ENCODE data around the gene IRF6. TPM values are rescaled to one million over a fixed set of nuclear protein-coding genes. Genes with fewer than 3 reads are reported as not detected.

The IRF6 gene
- total and polyA plus RNA-seq, 8 donors, result 15.7 to 26.5 (median 19.3) TPM

GRCh38 chr1:209736490-209737117, 69.3 kb downstream of the IRF6 start:
- Histone ChIP-seq H3K4me3 (no peak overlapping the region), H3K36me3 (no peaks in the 10 kb centered on the region), H3K27ac (no peak overlapping the region), H3K27me3 (no peaks in the 10 kb centered on the region), H3K9me3 (no peaks in the 10 kb centered on the region), H3K4me1 (no peaks in the 10 kb centered on the region)
- intact Hi-C loops (cut with DNase I), result no loop called here
- no peak for TF ChIP-seq CTCF (IDR thresholded peaks at IDR 0.05)
- DNase-seq, result no peak
- ATAC-seq, result no peak

Other genes with a start within 250 kb of the IRF6 start
- 1 to 10 TPM in 1 of 2 donors, under 1 TPM in 1; 0.29 to 1.1 TPM for gene CAMK1G, start 222.4 kb downstream of the IRF6 start, total RNA-seq
- gene CAMK1G, start 222.4 kb downstream of the IRF6 start, polyA plus RNA-seq (ENCODE audit: insufficient read length in 6 of 6), result 1 to 10 TPM; 6.5 to 9.9 (median 9.0) TPM
- gene LAMB3, start 153.7 kb downstream of the IRF6 start, total RNA-seq, result 100 to 1,000 TPM in 1 of 2 donors, 10 to 100 TPM in 1; 64.1 to 126 TPM
- 100 to 1,000 TPM in 1 of 6 donors, 10 to 100 TPM in 5; 54.1 to 102 (median 66.9) TPM for gene LAMB3, start 153.7 kb downstream of the IRF6 start, polyA plus RNA-seq (ENCODE audit: insufficient read length in 6 of 6)
- gene G0S2, start 130.7 kb downstream of the IRF6 start, total RNA-seq, result 10 to 100 TPM; 10.6 to 89.1 TPM
- 10 to 100 TPM; 24.1 to 60.8 (median 36.7) TPM for gene G0S2, start 130.7 kb downstream of the IRF6 start, polyA plus RNA-seq (ENCODE audit: insufficient read length in 6 of 6)
- gene HSD11B1, start 101.3 kb downstream of the IRF6 start, total RNA-seq, result 10 to 100 TPM in 1 of 2 donors, 1 to 10 TPM in 1; 8.1 to 30.7 TPM
- 10 to 100 TPM in 1 of 6 donors, 1 to 10 TPM in 5; 5.1 to 10.3 (median 5.9) TPM for gene HSD11B1, start 101.3 kb downstream of the IRF6 start, polyA plus RNA-seq (ENCODE audit: insufficient read length in 6 of 6)
- gene TRAF3IP3, start 50.1 kb downstream of the IRF6 start, total RNA-seq, result 10 to 100 TPM in 1 of 2 donors, 1 to 10 TPM in 1; 4.5 to 13.5 TPM
- gene TRAF3IP3, start 50.1 kb downstream of the IRF6 start, polyA plus RNA-seq (ENCODE audit: insufficient read length in 6 of 6), result 1 to 10 TPM; 2.2 to 3.4 (median 3.0) TPM
- gene C1orf74, start 21.6 kb downstream of the IRF6 start, total RNA-seq, result 1 to 10 TPM; 1.8 to 2.2 TPM
- 1 to 10 TPM; 2.7 to 3.4 (median 3.2) TPM for gene C1orf74, start 21.6 kb downstream of the IRF6 start, polyA plus RNA-seq (ENCODE audit: insufficient read length in 6 of 6)
- 1 to 10 TPM; 4.1 to 7.2 TPM for gene UTP25, start 21.8 kb upstream of the IRF6 start, total RNA-seq
- 10 to 100 TPM in 4 of 6 donors, 1 to 10 TPM in 2; 9.8 to 11.5 (median 11.0) TPM for gene UTP25, start 21.8 kb upstream of the IRF6 start, polyA plus RNA-seq (ENCODE audit: insufficient read length in 6 of 6)
- 1 to 10 TPM in 1 of 2 donors, not detected in 1; 1.1 TPM for gene SYT14, start 132.1 kb upstream of the IRF6 start, total RNA-seq
- under 1 TPM; 0.16 to 0.49 (median 0.27) TPM for gene SYT14, start 132.1 kb upstream of the IRF6 start, polyA plus RNA-seq (ENCODE audit: insufficient read length in 6 of 6)

Measured in left lung (tissue), 10 donors.